Hepatocyte (in vitro differentiated cells): ENCODE results near the gene RSPH1. TPM values are rescaled to one million over a fixed set of nuclear protein-coding genes. Genes with fewer than 3 reads are reported as not detected.

Source experiments
- DNase-seq: peaks from one replicate; pipeline ENCODE4 v3.0.0-alpha.2; 2016; ENCODE audit warnings: low spot score
- H2AFZ ChIP-seq: fragments of 200-600 bp; sonication (generic); 2 replicates; pipeline ENCODE4 v1.6.0; 2016; ENCODE audit warnings: antibody characterized with exemption, mild to moderate bottlenecking
- H3K27ac ChIP-seq: fragments of 200-600 bp; sonication (generic); 2 replicates; pipeline ENCODE4 v1.5.1; 2016; ENCODE audit warnings: mild to moderate bottlenecking
- H3K27me3 ChIP-seq: fragments of 200-600 bp; sonication (generic); 2 replicates; pipeline ENCODE4 v1.6.1; 2016
- H3K36me3 ChIP-seq: fragments of 200-600 bp; sonication (generic); replicated peaks from 2 replicates; pipeline ENCODE4 v1.5.1; 2016; ENCODE audit warnings: low read depth; ENCODE audit not compliant: insufficient read depth
- H3K4me1 ChIP-seq: fragments of 200-600 bp; sonication (generic); 2 replicates; pipeline ENCODE4 v1.5.1; 2016; ENCODE audit warnings: mild to moderate bottlenecking, moderate library complexity; ENCODE audit not compliant: insufficient read depth
- H3K4me2 ChIP-seq: fragments of 200-600 bp; sonication (generic); 2 replicates; pipeline ENCODE4 v1.6.0; 2016
- H3K4me3 ChIP-seq: fragments of 200-600 bp; sonication (generic); 2 replicates; pipeline ENCODE4 v1.5.1; 2016; ENCODE audit warnings: mild to moderate bottlenecking
- H3K79me2 ChIP-seq: fragments of 200-600 bp; sonication (generic); 2 replicates; pipeline ENCODE4 v1.6.0; 2017; ENCODE audit warnings: mild to moderate bottlenecking
- H3K9me2 ChIP-seq: fragments of 200-600 bp; sonication (generic); replicated peaks from 2 replicates; pipeline ENCODE4 v1.6.0; 2017; ENCODE audit warnings: mild to moderate bottlenecking; ENCODE audit not compliant: insufficient read depth
- H3K9me3 ChIP-seq: fragments of 200-600 bp; sonication (generic); 2 replicates; pipeline ENCODE4 v1.5.1; 2016; ENCODE audit warnings: low read depth, mild to moderate bottlenecking
- H4K20me1 ChIP-seq: fragments of 200-600 bp; sonication (generic); 2 replicates; pipeline ENCODE4 v1.6.0; 2016; ENCODE audit warnings: mild to moderate bottlenecking; ENCODE audit not compliant: insufficient read depth, poor library complexity, severe bottlenecking
- EZH2 ChIP-seq: fragments of 200-600 bp; sonication (generic); IDR thresholded peaks from 2 replicates; pipeline ENCODE4 v1.6.1; 2016; ENCODE audit warnings: antibody characterized with exemption, mild to moderate bottlenecking, borderline replicate concordance
- EZH2phosphoT487 ChIP-seq: fragments of 200-600 bp; sonication (generic); IDR thresholded peaks from one replicate; pipeline ENCODE4 v1.6.1; 2018; ENCODE audit warnings: antibody characterized with exemption, mild to moderate bottlenecking, low read depth, moderate library complexity; ENCODE audit not compliant: unreplicated experiment, severe bottlenecking
- WGBS: methylation state at CpG from one replicate; pipeline ENCODE4 v1.1.6; 2016; ENCODE audit warnings: low lambda C conversion rate; ENCODE audit errors: missing lambda C conversion rate; 5-methylcytosine and 5-hydroxymethylcytosine counted together
- polyA plus RNA-seq: library from polyadenylated mRNA; unstranded; fragments of >200 nt; fragmentation: Nextera tagmentation; extraction: Ambion mirVana; gene quantifications from 2 replicates; pipeline ENCODE4 v1.2.1, GENCODE V29; 2016
- total RNA-seq: library from RNA; depleted of rRNA; stranded (reverse); fragments of >200 nt; gene quantifications from 2 replicates; pipeline ENCODE4 v1.2.3, GENCODE V29; 2014
- TF ChIP-seq, protein P1 (sequence below): fragments of 200-600 bp; sonication (generic); IDR thresholded peaks from 2 replicates; pipeline ENCODE4 v1.5.1; 2016; ENCODE audit warnings: antibody characterized with exemption, mild to moderate bottlenecking; ENCODE audit not compliant: poor library complexity

Gene RSPH1
- total and polyA plus RNA-seq, 2 experiments from 2014 or later: 1.3 to 1.8 TPM

DNA sequence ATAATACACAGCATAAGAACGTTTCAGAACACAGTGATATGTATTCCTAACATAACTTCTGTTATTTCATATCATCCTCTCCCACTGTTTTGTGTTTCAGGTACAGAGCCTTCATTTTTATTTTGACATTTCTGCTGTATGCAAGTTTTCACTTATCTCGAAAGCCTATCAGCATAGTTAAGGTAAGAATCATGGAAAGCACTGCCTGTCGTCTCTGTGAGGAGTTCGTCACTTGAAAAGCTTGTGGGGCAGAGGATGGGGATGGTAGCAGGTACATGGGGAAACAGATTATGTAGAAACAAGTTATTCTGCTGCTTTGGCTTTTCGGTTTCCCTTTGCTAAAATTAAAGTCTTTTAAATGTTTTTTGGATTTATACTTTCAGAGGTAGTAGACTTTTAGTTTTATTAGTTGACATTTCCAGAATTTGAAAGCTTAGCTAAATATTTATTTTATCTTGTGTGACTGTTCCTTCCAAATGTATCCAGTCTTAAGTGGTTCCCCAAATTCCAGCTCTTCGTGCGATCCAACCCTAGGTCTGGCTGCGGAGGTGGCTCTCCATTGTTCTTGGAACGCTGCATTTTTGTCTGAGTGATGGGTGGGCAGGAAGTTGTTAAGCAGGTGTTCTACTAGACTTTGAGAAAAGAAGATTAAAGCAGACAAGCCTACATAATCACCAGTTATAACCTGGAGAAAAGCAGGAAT is 29.8 kb upstream of the RSPH1 start:
- H3K79me2 ChIP-seq: peaks cover 43% of the 10 kb centered on the region
- H3K27ac ChIP-seq: peak overlapping the region; percentile 96
- H3K4me1 ChIP-seq: peaks cover 40% of the 10 kb centered on the region
- 61% methylated on average over 9 of the region's 9 CpGs for WGBS
- H3K9me3 ChIP-seq: no peaks in the 10 kb centered on the region
- no peaks in the 10 kb centered on the region for H4K20me1 ChIP-seq
- H3K27me3 ChIP-seq: no peaks in the 10 kb centered on the region
- H3K36me3 ChIP-seq: no peaks in the 10 kb centered on the region
- H3K4me2 ChIP-seq: peak overlapping the region; percentile 70
- no peak for DNase-seq
- no peak overlapping the region for H2AFZ ChIP-seq
- H3K9me2 ChIP-seq: no peaks in the 10 kb centered on the region
- TF ChIP-seq EZH2 (no peak), EZH2phosphoT487 (no peak)
- no peak overlapping the region for H3K4me3 ChIP-seq

DNA sequence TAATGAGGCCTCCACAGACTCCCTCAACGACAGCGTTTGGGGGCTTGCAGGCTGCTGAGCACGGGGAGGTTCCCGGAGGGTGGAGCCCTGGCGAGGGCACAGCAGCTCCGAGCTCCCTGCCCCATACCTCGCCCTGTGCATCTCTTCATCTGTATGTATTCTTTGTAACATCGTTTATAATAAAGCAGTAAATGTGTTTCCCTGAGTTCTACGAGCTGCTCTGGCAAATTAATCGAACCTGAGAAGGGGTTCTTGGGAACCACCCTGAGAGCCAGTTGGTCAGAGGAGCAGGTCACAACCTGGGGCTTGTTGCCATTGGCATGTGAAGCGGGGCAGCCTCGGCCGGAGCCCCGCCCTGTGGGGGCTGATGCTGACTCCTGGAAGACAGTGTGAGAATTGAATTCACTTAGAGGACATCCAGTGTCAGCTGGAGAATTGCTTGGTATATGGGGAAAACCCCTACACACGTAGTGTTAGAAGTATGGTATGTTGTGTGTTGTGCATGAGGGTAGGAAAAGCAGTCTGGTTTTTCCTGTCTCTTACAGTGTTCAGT is 29.1 kb upstream of the RSPH1 start:
- Histone ChIP-seq H3K36me3 (no peaks in the 10 kb centered on the region), H3K4me3 (no peak overlapping the region), H3K4me1 (peaks cover 40% of the 10 kb centered on the region), H2AFZ (no peak overlapping the region), H3K9me3 (no peaks in the 10 kb centered on the region), H4K20me1 (no peaks in the 10 kb centered on the region), H3K4me2 (peak overlapping the region; percentile 70), H3K27ac (peak overlapping the region; percentile 96), H3K27me3 (no peaks in the 10 kb centered on the region), H3K9me2 (no peaks in the 10 kb centered on the region), H3K79me2 (peaks cover 49% of the 10 kb centered on the region)
- no peak for TF ChIP-seq EZH2
- TF ChIP-seq, protein P1, sequence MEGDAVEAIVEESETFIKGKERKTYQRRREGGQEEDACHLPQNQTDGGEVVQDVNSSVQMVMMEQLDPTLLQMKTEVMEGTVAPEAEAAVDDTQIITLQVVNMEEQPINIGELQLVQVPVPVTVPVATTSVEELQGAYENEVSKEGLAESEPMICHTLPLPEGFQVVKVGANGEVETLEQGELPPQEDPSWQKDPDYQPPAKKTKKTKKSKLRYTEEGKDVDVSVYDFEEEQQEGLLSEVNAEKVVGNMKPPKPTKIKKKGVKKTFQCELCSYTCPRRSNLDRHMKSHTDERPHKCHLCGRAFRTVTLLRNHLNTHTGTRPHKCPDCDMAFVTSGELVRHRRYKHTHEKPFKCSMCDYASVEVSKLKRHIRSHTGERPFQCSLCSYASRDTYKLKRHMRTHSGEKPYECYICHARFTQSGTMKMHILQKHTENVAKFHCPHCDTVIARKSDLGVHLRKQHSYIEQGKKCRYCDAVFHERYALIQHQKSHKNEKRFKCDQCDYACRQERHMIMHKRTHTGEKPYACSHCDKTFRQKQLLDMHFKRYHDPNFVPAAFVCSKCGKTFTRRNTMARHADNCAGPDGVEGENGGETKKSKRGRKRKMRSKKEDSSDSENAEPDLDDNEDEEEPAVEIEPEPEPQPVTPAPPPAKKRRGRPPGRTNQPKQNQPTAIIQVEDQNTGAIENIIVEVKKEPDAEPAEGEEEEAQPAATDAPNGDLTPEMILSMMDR: no peak
- no peak for TF ChIP-seq EZH2phosphoT487
- peak; percentile 48 for DNase-seq
- 30% methylated on average over 15 of the region's 15 CpGs for WGBS

DNA sequence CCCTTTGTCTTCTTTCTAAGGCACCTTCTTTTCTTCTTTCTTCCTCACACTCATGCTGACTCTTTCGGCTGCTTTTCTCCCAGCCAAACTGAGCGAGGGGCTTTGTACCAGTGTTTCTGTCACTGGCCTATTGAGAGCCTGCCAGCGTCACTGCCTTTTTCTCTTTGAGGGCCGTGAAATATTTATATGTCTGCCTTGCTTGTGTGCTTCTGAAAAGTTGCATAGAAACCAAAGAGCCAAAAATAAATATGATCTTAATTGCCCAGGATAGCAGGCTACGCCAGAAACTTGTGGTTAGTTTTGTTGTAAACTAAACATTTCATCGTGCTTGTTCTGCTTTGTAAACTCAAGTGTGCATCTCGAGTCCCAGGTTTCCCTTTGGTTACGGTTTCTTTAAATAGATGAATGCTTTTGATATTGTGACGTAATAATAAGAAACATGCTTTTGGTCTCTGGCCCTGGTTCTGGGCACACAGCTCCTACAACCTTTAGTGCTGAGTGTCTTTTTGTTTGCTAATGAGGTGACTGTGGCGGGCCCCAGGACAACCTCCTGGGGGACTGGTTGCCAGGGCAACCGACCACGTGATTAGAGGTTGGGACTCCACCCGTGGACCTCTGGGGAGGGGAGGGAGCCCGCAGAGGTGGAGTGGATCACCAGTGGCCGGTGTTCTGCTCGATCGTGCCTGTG is 28.5 kb upstream of the RSPH1 start:
- Histone ChIP-seq H3K27me3 (no peaks in the 10 kb centered on the region), H3K36me3 (no peaks in the 10 kb centered on the region), H3K4me3 (no peak overlapping the region), H3K79me2 (peaks cover 49% of the 10 kb centered on the region), H3K4me1 (peaks cover 40% of the 10 kb centered on the region), H3K27ac (peak overlapping the region; percentile 96), H3K4me2 (peak overlapping the region; percentile 70), H4K20me1 (no peaks in the 10 kb centered on the region), H3K9me2 (no peaks in the 10 kb centered on the region), H2AFZ (no peak overlapping the region), H3K9me3 (no peaks in the 10 kb centered on the region)
- DNase-seq: peak; percentile 82
- TF ChIP-seq EZH2phosphoT487: no peak
- WGBS: 19% methylated on average over 17 of the region's 17 CpGs

DNA sequence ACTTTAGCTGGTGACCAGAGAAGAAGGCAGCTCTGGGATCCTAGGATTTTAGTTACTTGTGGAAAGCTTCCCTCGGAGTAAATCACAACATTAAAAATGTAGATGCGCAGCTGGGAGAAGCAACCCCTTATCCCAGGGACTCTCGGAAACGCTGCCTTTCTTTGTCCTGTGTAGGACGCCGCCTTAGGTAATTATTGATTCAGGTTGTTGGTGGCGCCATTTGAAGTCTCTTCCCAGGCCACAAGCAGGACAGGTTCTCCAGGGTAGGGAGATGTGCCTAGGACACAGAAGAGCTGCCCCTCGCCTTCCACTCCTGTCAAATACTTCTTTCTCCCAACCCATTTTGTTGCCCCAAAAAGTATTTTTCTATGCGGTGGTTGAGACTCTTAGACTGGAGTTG is 27.9 kb upstream of the RSPH1 start:
- TF ChIP-seq EZH2phosphoT487: no peak
- TF ChIP-seq, protein P1: no peak
- no peak for TF ChIP-seq EZH2
- H3K36me3 ChIP-seq: no peaks in the 10 kb centered on the region
- DNase-seq: peak; percentile 48
- H3K27me3 ChIP-seq: no peaks in the 10 kb centered on the region
- peak overlapping the region; percentile 70 for H3K4me2 ChIP-seq
- peaks cover 51% of the 10 kb centered on the region for H3K79me2 ChIP-seq
- H4K20me1 ChIP-seq: no peaks in the 10 kb centered on the region
- peak overlapping the region; percentile 96 for H3K27ac ChIP-seq
- H2AFZ ChIP-seq: no peak overlapping the region
- H3K9me2 ChIP-seq: no peaks in the 10 kb centered on the region
- peaks cover 40% of the 10 kb centered on the region for H3K4me1 ChIP-seq
- no peaks in the 10 kb centered on the region for H3K9me3 ChIP-seq
- 69% methylated on average over 9 of the region's 9 CpGs for WGBS
- H3K4me3 ChIP-seq: no peak overlapping the region
